Nephron progenitor cell (in vitro differentiated cells): Measurements from ENCODE around the gene POLR1H.
"Not testable (repeated sequence)": the region's sequence is repeated elsewhere in the genome, so short reads cannot be mapped to it uniquely, and the experiment has no call there.

ENCODE experiments used
- DNase-seq: peaks from one replicate; pipeline ENCODE4 v3.0.0; 2021
- H3K27ac Mint-ChIP-seq: 2 replicates; pipeline ENCODE4 v1.8.0; 2021; ENCODE audit warnings: mild to moderate bottlenecking, moderate library complexity, mixed read lengths
- H3K27me3 Mint-ChIP-seq: 2 replicates; pipeline ENCODE4 v1.8.0; 2021; ENCODE audit warnings: mild to moderate bottlenecking, low read depth, mixed read lengths; ENCODE audit not compliant: poor library complexity
- H3K36me3 Mint-ChIP-seq: 2 replicates; pipeline ENCODE4 v1.8.0; 2021; ENCODE audit warnings: low read depth, mixed read lengths
- H3K4me1 Mint-ChIP-seq: 2 replicates; pipeline ENCODE4 v1.8.0; 2021; ENCODE audit warnings: mixed read lengths
- H3K4me3 Mint-ChIP-seq: 2 replicates; pipeline ENCODE4 v1.8.0; 2021; ENCODE audit warnings: mild to moderate bottlenecking, moderate library complexity, mixed read lengths
- H3K9me3 Mint-ChIP-seq: 2 replicates; pipeline ENCODE4 v1.8.0; 2021; ENCODE audit warnings: mild to moderate bottlenecking, moderate library complexity, mixed read lengths
- TF ChIP-seq, protein P1 (sequence below): fragments of 200-600 bp; sonication (generic); IDR thresholded peaks from 2 replicates; pipeline ENCODE4 v1.5.0; 2021; ENCODE audit warnings: antibody characterized with exemption

POLR1H gene

DNA sequence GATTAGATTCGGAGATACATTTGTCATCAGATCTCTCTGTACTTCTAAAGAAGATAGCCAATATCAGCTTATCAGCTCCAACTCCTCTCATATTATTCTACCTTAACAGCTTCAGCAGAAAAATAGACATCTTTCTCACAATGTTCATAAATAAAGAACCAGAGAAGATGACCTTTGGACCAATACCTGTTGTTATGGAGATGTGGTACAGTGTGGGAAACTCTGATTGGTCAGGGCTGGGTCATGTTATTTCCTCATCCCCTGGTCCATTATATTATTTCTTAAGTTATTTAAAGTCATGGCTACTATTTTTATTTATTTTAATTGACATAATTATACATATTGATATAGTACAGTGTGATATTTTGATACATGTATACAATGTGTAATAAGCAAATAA lies 35.9 kb upstream of the POLR1H start:
- Mint-ChIP-seq H3K27ac (no peak overlapping the region), H3K36me3 (peaks cover 28% of the 10 kb centered on the region), H3K27me3 (no peaks in the 10 kb centered on the region), H3K9me3 (no peaks in the 10 kb centered on the region), H3K4me3 (no peak overlapping the region), H3K4me1 (peaks cover 9% of the 10 kb centered on the region)
- TF ChIP-seq, protein P1, sequence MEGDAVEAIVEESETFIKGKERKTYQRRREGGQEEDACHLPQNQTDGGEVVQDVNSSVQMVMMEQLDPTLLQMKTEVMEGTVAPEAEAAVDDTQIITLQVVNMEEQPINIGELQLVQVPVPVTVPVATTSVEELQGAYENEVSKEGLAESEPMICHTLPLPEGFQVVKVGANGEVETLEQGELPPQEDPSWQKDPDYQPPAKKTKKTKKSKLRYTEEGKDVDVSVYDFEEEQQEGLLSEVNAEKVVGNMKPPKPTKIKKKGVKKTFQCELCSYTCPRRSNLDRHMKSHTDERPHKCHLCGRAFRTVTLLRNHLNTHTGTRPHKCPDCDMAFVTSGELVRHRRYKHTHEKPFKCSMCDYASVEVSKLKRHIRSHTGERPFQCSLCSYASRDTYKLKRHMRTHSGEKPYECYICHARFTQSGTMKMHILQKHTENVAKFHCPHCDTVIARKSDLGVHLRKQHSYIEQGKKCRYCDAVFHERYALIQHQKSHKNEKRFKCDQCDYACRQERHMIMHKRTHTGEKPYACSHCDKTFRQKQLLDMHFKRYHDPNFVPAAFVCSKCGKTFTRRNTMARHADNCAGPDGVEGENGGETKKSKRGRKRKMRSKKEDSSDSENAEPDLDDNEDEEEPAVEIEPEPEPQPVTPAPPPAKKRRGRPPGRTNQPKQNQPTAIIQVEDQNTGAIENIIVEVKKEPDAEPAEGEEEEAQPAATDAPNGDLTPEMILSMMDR, result no peak
- DNase-seq, result no peak

DNA sequence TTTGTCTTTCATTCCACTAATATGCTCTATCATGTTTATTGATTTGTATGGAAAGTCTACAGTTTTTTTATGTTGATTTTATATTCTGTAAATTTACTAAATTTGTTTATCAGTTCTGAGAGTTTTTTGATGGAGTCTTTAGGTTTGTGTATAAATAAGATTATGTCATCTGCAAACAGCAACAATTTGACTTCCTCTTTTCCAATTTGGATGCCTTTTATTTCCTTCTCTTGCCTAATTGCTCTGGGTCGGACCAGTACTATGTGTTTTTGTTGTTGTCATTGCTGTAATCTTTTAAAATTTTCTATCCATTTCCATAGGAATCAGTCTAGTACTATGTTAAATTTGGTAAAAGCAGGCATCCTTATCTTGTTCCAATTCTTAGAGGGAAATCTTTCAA lies 31.5 kb upstream of the POLR1H start:
- DNase-seq, result no peak
- Mint-ChIP-seq H3K4me1 (peaks cover 9% of the 10 kb centered on the region), H3K4me3 (no peak overlapping the region), H3K9me3 (no peaks in the 10 kb centered on the region), H3K27ac (no peak overlapping the region), H3K27me3 (no peaks in the 10 kb centered on the region), H3K36me3 (peaks cover 52% of the 10 kb centered on the region)
- TF ChIP-seq, protein P1, result no peak

DNA sequence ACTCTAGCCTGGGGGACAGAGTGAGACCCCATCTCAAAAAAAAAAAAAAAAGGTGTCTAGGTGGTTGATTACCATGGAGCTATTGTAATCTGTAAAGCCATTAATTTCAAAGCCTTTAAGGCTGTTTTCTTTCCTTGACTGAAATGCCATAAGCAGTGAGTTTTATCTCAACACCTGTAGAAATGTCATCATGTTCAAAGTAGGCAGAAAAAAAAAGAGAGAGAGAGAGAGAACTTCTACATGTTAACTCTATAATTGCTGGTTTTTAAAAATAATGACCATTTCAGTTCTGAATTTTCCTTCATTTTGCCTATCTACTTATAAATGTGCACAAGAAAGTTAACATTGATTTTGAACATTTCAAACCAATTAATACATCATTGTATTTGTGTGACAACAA lies 29.7 kb upstream of the POLR1H start:
- Mint-ChIP-seq H3K36me3 (peaks cover 66% of the 10 kb centered on the region), H3K27ac (no peak overlapping the region), H3K27me3 (no peaks in the 10 kb centered on the region), H3K9me3 (no peaks in the 10 kb centered on the region), H3K4me1 (peaks cover under 1% of the 10 kb centered on the region), H3K4me3 (no peak overlapping the region)
- DNase-seq, result no peak
- TF ChIP-seq, protein P1, result no peak

DNA sequence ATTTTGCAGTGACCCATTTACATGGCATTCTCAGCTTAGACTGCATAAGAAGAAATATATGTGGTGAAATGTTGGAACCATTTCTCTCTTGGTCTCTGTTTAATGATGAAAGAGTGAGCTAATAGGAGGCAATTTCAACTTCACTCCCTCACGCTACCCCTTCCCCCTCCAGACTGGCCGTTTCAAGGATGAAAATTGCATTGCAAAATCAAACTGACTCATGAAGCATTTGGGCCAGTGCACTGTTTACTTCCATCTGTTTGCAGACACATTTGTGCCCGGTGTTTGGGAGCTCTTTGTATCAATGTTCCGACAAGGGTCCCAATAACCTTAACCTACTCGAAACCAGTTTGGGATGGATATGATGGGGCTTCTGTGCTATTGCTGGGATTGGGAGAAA lies 27.6 kb upstream of the POLR1H start:
- not testable (repeated sequence) for H3K9me3 Mint-ChIP-seq, H3K4me3 Mint-ChIP-seq, DNase-seq, H3K27ac Mint-ChIP-seq, H3K4me1 Mint-ChIP-seq, H3K27me3 Mint-ChIP-seq
- peaks cover 48% of the 10 kb centered on the region for H3K36me3 Mint-ChIP-seq

DNA sequence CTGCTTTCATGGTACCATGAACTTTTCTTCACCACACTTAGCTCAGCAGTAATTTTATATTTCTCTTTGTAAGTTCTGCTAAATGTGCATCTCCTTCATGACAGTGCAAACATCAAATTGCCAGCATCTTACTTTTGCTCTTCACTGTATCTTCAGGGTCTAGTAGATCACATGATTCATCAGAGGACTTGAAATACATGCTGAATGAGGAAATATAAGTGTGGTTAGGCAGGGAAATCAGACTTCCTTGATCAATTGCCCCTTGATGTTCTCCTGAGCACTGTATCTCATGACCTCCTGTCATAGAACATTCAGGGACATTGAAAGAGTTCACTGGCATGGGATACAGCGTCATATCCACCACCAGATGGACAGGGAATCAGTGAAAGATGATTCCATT lies 25.3 kb upstream of the POLR1H start:
- DNase-seq, result no peak
- TF ChIP-seq, protein P1, result no peak
- H3K36me3 Mint-ChIP-seq, result peaks cover 38% of the 10 kb centered on the region
- H3K4me1 Mint-ChIP-seq, result no peaks in the 10 kb centered on the region
- H3K27ac Mint-ChIP-seq, result no peak overlapping the region
- no peaks in the 10 kb centered on the region for H3K9me3 Mint-ChIP-seq
- H3K4me3 Mint-ChIP-seq, result no peak overlapping the region
- no peaks in the 10 kb centered on the region for H3K27me3 Mint-ChIP-seq

DNA sequence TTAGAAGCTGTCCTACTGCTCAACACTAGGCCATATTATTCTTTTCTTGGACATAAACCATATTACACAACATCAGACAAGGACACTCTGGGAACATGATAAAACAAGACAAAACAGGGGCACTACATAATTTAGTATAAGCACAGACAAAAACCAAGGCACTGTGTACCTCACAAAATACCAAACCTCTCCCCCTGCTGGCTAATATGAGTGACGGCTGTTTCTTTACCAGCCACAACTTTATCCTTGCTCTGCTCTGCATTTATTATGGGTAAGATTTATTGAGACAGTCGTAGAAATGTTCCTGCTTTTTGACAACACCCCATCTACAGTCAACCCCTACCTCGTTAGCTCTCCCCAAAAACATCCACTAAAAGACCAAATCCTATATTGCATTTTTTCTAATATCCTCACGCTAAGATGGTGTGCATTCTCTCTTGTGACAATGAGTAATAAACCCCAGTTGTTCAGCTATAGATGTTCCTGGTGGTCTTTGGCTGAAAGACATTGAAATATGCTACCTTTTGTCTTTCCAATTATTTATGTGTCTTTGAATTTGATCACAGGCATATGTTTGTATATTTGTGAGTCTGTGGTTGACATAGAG lies 23.8 kb upstream of the POLR1H start:
- TF ChIP-seq, protein P1, result peak; percentile 40
- DNase-seq, result no peak
- Mint-ChIP-seq H3K36me3 (peaks cover 38% of the 10 kb centered on the region), H3K4me3 (no peak overlapping the region), H3K9me3 (no peaks in the 10 kb centered on the region), H3K4me1 (no peaks in the 10 kb centered on the region), H3K27ac (no peak overlapping the region), H3K27me3 (no peaks in the 10 kb centered on the region)
